Ovary (tissue), 9 donors: Measurements from ENCODE around the gene OMD. TPM values are rescaled to one million over a fixed set of nuclear protein-coding genes. Genes with fewer than 3 reads are reported as not detected.

Experiments
- DNase-seq, 5 donors: peaks; one replicate each; pipeline ENCODE4 v3.0.0-alpha.2; 2019 to 2020
- H3K27ac ChIP-seq, 2 donors: fragments of 200-600 bp; one replicate each; pipeline versions ENCODE4 v1.5.1 to v1.8.0; 2019 to 2022
- H3K27me3 ChIP-seq: fragments of 200-600 bp; one replicate; pipeline ENCODE4 v1.8.0; 2022
- H3K36me3 ChIP-seq: fragments of 200-600 bp; sonication (generic); one replicate; pipeline ENCODE4 v1.5.1; 2019
- H3K4me1 ChIP-seq: one replicate; pipeline ENCODE4 v1.8.1; 2013; ENCODE audit warnings: mild to moderate bottlenecking, moderate library complexity; ENCODE audit not compliant: insufficient read depth
- H3K4me3 ChIP-seq: fragments of 200-600 bp; sonication (generic); one replicate; pipeline ENCODE4 v1.5.1; 2017
- H3K9me3 ChIP-seq, 2 donors: fragments of 200-600 bp in 1 of 2; sonication (generic) in 1 of 2; one replicate each; pipeline versions ENCODE4 v1.5.1 to v1.8.1; 2013 to 2019; ENCODE audit warnings: mild to moderate bottlenecking in 1 of 2, moderate library complexity in 1 of 2
- EP300 ChIP-seq: sonication (generic); formaldehyde crosslinking; IDR thresholded peaks from one replicate; pipeline ENCODE4 v1.6.1; 2017; ENCODE audit warnings: antibody characterized with exemption
- POLR2A ChIP-seq: fragments of 450-650 bp; IDR thresholded peaks from one replicate; pipeline ENCODE4 v1.6.1; 2017; ENCODE audit warnings: antibody characterized with exemption, mild to moderate bottlenecking, moderate library complexity
- WGBS, 3 donors: extraction: QIAGEN DNeasy Blood & Tissue Kit in 1 of 3; methylation state at CpG; one replicate each; pipeline versions ENCODE4 v1.1.5 to v1.1.7; 2013 to 2017; 5-methylcytosine and 5-hydroxymethylcytosine counted together
- intact Hi-C, 4 donors: fragments of 100-400 bp; cut with DNase I; formaldehyde crosslinking; loops; one replicate each; pipeline versions ENCODE4 v1.11.0 to v1.15.1; 2022 to 2023
- polyA plus RNA-seq, 2 donors: library from polyadenylated mRNA; stranded (reverse); fragments of 200-250 nt in 1 of 2; fragments of 350-450 nt in 1 of 2; fragmentation: Illumina TruSeq in 1 of 2; extraction: RNeasy Lipid Tissue Mini Kit (QIAGEN cat#74804) in 1 of 2; gene quantifications; one replicate each; pipeline ENCODE4 v1.2.3, GENCODE V29; 2013 to 2014
- total RNA-seq, 7 donors: library from RNA; depleted of rRNA in 2 of 7; stranded (reverse); fragments of >200 nt in 2 of 7; fragmentation: NEBNext Ultra II Directional in 3 of 7; extraction: Animal tissue kit (Norgen Biotek cat#: 25700) in 3 of 7; gene quantifications; one replicate each; pipeline versions ENCODE4 v1.1.0 to v1.2.4, GENCODE V29; 2016 to 2023
- TF ChIP-seq, protein P1 (sequence below), 3 donors: fragments of 450-650 bp in 2 of 3; fragments of 200-600 bp in 1 of 3; IDR thresholded peaks; one replicate each; pipeline versions ENCODE4 v1.5.1 to v1.8.0; 2016 to 2022; ENCODE audit warnings: antibody characterized with exemption in 3 of 3, mild to moderate bottlenecking in 1 of 3
- donor health status: DM: no; HTN: no; CAD: no; lungs with moderate emphysema.
- donor health status: DM: no; HTN: no; CAD: no.
- donor health status: Bipolar disorder and iron deficiency.
- donor health status: DM: yes; HTN: yes; CAD: no.
- donor health status: DM: no; HTN: no; CAD: no.
- donor health status: DM: yes; HTN: yes; CAD: no.

Gene OMD
- total and polyA plus RNA-seq, 9 donors = 2.1 to 32.6 (median 18.9) TPM

DNA sequence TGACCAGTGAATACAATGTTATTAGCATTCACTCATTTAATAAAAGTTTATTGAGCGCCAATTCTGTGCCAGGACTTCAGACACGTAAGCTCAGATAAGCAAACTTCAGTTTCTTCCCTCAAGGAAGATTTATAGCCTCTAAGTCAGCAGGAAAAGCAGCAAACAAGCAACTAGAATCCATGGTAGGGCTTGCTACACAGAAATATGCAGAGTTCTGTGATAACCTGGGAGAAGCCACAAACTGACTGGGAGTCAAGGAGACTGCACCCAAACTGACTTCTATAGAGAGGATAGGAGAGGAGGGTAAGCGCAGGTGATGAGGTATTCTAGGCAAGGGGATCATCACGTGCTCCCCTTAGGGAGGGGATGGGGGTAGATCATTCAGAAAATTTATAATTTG lies 18.5 kb downstream of the OMD start:
- Histone ChIP-seq H3K36me3 (no peaks in the 10 kb centered on the region), H3K27ac (peak overlapping the region in 1 of 2 donors; percentile 53), H3K4me1 (peaks cover 5% of the 10 kb centered on the region), H3K4me3 (no peak overlapping the region), H3K9me3 (no peaks in the 10 kb centered on the region), H3K27me3 (no peaks in the 10 kb centered on the region)
- intact Hi-C loops = no loop called here
- no peak for DNase-seq
- TF ChIP-seq, protein P1, sequence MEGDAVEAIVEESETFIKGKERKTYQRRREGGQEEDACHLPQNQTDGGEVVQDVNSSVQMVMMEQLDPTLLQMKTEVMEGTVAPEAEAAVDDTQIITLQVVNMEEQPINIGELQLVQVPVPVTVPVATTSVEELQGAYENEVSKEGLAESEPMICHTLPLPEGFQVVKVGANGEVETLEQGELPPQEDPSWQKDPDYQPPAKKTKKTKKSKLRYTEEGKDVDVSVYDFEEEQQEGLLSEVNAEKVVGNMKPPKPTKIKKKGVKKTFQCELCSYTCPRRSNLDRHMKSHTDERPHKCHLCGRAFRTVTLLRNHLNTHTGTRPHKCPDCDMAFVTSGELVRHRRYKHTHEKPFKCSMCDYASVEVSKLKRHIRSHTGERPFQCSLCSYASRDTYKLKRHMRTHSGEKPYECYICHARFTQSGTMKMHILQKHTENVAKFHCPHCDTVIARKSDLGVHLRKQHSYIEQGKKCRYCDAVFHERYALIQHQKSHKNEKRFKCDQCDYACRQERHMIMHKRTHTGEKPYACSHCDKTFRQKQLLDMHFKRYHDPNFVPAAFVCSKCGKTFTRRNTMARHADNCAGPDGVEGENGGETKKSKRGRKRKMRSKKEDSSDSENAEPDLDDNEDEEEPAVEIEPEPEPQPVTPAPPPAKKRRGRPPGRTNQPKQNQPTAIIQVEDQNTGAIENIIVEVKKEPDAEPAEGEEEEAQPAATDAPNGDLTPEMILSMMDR (IDR thresholded peaks at IDR 0.05) = no peak
- WGBS, 3 donors = 21 to 36% (median 28%) methylated on average over 4 of the region's 4 CpGs

DNA sequence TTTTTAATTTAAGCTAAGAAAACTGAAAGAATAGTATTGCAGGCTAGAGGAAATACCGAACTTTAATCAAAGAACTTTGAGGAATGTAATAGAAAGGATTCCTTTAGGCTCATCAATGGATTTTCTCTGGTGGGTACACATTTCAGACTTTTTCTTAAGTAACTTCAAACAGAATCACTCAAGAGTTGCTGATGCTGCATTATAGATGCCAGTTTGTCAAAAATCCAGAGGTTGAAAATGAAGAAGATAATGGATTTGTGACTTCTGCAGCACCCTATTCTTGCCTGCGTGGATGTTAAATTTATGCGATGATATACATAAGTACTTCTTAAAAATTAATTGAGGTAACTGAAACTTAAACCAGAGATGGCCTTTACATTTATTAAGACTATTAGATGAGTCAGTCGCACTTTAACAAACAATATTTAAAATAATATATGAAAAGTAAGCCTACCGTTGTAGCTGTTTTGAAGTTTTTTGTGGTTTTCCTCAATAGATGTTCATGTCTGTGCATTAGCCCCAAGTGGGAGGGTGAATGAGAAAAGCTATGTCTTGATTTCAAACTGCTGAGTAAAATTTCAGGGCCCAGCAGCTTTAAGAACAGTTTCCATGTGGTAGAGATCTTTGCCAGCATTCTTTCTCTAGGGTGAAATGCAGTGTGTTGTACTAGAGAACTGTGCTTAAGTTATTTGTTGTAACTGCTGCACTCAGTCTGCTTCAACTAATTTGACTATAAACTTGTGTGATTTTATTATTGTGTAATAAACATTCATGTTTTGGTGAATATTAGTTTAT lies 20.0 kb downstream of the OMD start, which contains the start of gene OGN:
OGN (minus strand) TSS at position 537 of the 795 bp plus-strand sequence. CDS start 1,171 bp downstream, outside the sequence.
- no peaks in the 10 kb centered on the region for H3K9me3 ChIP-seq
- WGBS, 3 donors = 11 to 16% (median 16%) methylated on average over 5 of the region's 5 CpGs
- peak within 1 kb of the TSS; percentile 13 for H3K4me3 ChIP-seq
- H3K36me3 ChIP-seq = no peaks in the 10 kb centered on the region
- no peak for DNase-seq
- peak within 1 kb of the TSS in 1 of 2 donors; percentile 17 for H3K27ac ChIP-seq
- intact Hi-C loops = no loop called here
- H3K27me3 ChIP-seq = no peaks in the 10 kb centered on the region
- TF ChIP-seq POLR2A (no peak), EP300 (no peak)
- TF ChIP-seq, protein P1 (IDR thresholded peaks at IDR 0.05) = no peak
- H3K4me1 ChIP-seq = peaks cover 2% of the 10 kb centered on the region

DNA sequence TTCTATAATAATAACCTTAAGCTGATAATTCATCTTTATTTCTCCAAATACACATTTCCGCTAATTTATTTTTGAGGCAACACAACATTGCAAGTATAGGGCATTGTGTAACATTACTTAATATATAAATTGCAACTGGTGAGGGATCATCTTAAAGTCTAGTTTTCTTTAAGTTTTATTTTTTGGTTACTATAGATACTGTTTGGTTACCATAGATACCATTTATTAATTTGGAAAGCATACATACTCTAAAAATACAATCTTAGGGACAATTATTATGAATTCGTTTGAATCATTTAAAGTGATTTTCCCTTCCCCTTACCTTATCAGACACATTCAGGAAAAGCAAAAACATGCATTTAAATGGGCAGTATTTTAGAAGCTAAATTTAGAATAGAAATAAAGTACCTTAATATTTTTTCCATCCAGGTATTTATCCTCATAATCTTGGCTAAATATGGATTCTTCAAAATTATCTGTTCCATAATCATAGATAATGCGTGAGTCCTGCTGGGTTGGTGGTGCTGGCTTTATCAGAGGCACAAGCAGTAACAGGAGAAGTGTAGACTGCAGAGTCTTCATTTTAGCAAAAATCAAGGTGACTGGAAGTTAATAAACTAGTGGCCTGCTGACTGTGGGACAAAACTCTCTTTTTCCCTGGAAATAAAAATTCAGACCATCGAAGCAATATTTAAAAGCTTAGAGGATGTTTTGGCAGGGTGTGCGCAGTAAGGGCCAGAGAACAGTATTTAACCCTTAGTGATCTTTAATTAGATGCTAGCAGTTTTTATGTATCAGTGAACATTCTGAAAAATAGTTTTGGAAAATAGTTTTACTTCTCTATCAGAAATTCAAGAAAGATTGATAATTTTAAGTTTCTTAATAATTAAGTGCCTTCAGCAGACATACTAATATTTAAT lies 21.2 kb downstream of the OMD start:
- no peaks in the 10 kb centered on the region for H3K9me3 ChIP-seq
- TF ChIP-seq, protein P1 (IDR thresholded peaks at IDR 0.05) = no peak
- TF ChIP-seq EP300 (no peak), POLR2A (no peak)
- no peaks in the 10 kb centered on the region for H3K27me3 ChIP-seq
- intact Hi-C loops = no loop called here
- H3K4me1 ChIP-seq = peaks cover 2% of the 10 kb centered on the region
- no peak for DNase-seq
- no peak overlapping the region for H3K27ac ChIP-seq
- no peak overlapping the region for H3K4me3 ChIP-seq
- no peaks in the 10 kb centered on the region for H3K36me3 ChIP-seq
- 13 to 21% (median 20%) methylated on average over 5 of the region's 5 CpGs for WGBS, 3 donors

DNA sequence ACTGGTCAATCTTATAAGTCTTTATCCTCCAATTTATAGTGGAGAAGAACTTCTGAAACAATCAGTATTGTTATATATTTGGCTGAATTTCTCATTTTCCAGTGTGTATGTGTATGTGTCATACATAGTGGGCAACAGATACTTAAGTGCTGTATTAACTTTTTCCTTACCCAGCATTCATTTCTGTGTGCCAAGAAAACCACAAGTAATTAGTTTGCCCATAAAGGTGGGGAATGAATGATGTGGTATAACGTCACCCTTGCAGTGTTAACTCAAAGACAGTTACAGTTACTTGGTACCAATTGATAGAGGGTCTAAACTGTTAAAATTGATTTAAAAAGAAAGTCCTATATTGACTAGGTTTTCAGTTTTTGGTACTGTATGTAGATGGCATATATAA lies 21.9 kb downstream of the OMD start:
- TF ChIP-seq, protein P1 (IDR thresholded peaks at IDR 0.05) = no peak
- TF ChIP-seq EP300 = no peak
- no peak for TF ChIP-seq POLR2A
- DNase-seq = no peak
- Histone ChIP-seq H3K27me3 (no peaks in the 10 kb centered on the region), H3K4me1 (peaks cover 2% of the 10 kb centered on the region), H3K36me3 (no peaks in the 10 kb centered on the region), H3K4me3 (no peak overlapping the region), H3K27ac (peak overlapping the region in 1 of 2 donors; percentile 34), H3K9me3 (no peaks in the 10 kb centered on the region)
- WGBS, 3 donors = 14 to 23% (median 15%) methylated on average over 1 of the region's 1 CpG
- intact Hi-C loops = no loop called here
